ENCODE results near the gene NXN.
"Not testable (repeated sequence)": the region's sequence is repeated elsewhere in the genome, so short reads cannot be mapped to it uniquely, and the experiment has no call there.

Gene NXN

GRCh38 chr17:806781-807522, 172.6 kb downstream of the NXN start:
- DNase-seq (ENCODE audit: insufficient read length) (no peak), FAIRE-seq (no peak)
- TF ChIP-seq POLR2A (IDR thresholded peaks at IDR 0.05; ENCODE audit: low read depth, low read length) (no peak), POLR2AphosphoS5 (IDR thresholded peaks at IDR 0.05; ENCODE audit: low read depth, low read length) (no peak), TAF1 (IDR thresholded peaks at IDR 0.05; ENCODE audit: borderline replicate concordance, low read depth, low read length) (no peak)

- FAIRE-seq (no peak), DNase-seq (ENCODE audit: insufficient read length) (no peak)
- TF ChIP-seq POLR2A (IDR thresholded peaks at IDR 0.05; ENCODE audit: low read depth, low read length): no peak
- TF ChIP-seq TAF1 (IDR thresholded peaks at IDR 0.05; ENCODE audit: borderline replicate concordance, low read depth, low read length): no peak
- no peak for TF ChIP-seq POLR2AphosphoS5 (IDR thresholded peaks at IDR 0.05; ENCODE audit: low read depth, low read length)
Measured at GRCh38 chr17:806346-806745, 173.2 kb downstream of the NXN start.

GRCh38 chr17:805886-806285, 173.7 kb downstream of the NXN start:
- not testable (repeated sequence) for FAIRE-seq

GRCh38 chr17:804541-805435, 174.8 kb downstream of the NXN start:
- DNase-seq (ENCODE audit: insufficient read length) (no peak), FAIRE-seq (no peak)

More at GRCh38 chr17:805886-806285, 173.7 kb downstream of the NXN start:
- not testable (repeated sequence) for DNase-seq (ENCODE audit: insufficient read length)

GRCh38 chr17:802901-803881, 176.4 kb downstream of the NXN start:
- TF ChIP-seq TAF1 (IDR thresholded peaks at IDR 0.05; ENCODE audit: borderline replicate concordance, low read depth, low read length): no peak
- TF ChIP-seq POLR2A (IDR thresholded peaks at IDR 0.05; ENCODE audit: low read depth, low read length): no peak
- no peak for TF ChIP-seq POLR2AphosphoS5 (IDR thresholded peaks at IDR 0.05; ENCODE audit: low read depth, low read length)
- DNase-seq (ENCODE audit: insufficient read length) (no peak), FAIRE-seq (no peak)

More at GRCh38 chr17:804541-805435, 174.8 kb downstream of the NXN start:
- no peak for TF ChIP-seq POLR2A (IDR thresholded peaks at IDR 0.05; ENCODE audit: low read depth, low read length)
- TF ChIP-seq POLR2AphosphoS5 (IDR thresholded peaks at IDR 0.05; ENCODE audit: low read depth, low read length): no peak
- no peak for TF ChIP-seq TAF1 (IDR thresholded peaks at IDR 0.05; ENCODE audit: borderline replicate concordance, low read depth, low read length)

GRCh38 chr17:802481-802880, 177.1 kb downstream of the NXN start:
- DNase-seq (ENCODE audit: insufficient read length) (no peak), FAIRE-seq (no peak)
- TF ChIP-seq POLR2A (IDR thresholded peaks at IDR 0.05; ENCODE audit: low read depth, low read length) (no peak), TAF1 (IDR thresholded peaks at IDR 0.05; ENCODE audit: borderline replicate concordance, low read depth, low read length) (no peak), POLR2AphosphoS5 (IDR thresholded peaks at IDR 0.05; ENCODE audit: low read depth, low read length) (no peak)

- FAIRE-seq: no peak
- no peak for DNase-seq (ENCODE audit: insufficient read length)
- TF ChIP-seq POLR2A (IDR thresholded peaks at IDR 0.05; ENCODE audit: low read depth, low read length): no peak
- no peak for TF ChIP-seq POLR2AphosphoS5 (IDR thresholded peaks at IDR 0.05; ENCODE audit: low read depth, low read length)
- no peak for TF ChIP-seq TAF1 (IDR thresholded peaks at IDR 0.05; ENCODE audit: borderline replicate concordance, low read depth, low read length)
Measured at GRCh38 chr17:801660-802059, 177.9 kb downstream of the NXN start.

- TF ChIP-seq TAF1 (IDR thresholded peaks at IDR 0.05; ENCODE audit: borderline replicate concordance, low read depth, low read length) (no peak), POLR2A (IDR thresholded peaks at IDR 0.05; ENCODE audit: low read depth, low read length) (no peak), POLR2AphosphoS5 (IDR thresholded peaks at IDR 0.05; ENCODE audit: low read depth, low read length) (no peak)
- FAIRE-seq: no peak
- no peak for DNase-seq (ENCODE audit: insufficient read length)
Measured at GRCh38 chr17:800446-801242, 178.9 kb downstream of the NXN start.

- TF ChIP-seq POLR2AphosphoS5 (IDR thresholded peaks at IDR 0.05; ENCODE audit: low read depth, low read length) (no peak), TAF1 (IDR thresholded peaks at IDR 0.05; ENCODE audit: borderline replicate concordance, low read depth, low read length) (no peak)
- no peak for DNase-seq (ENCODE audit: insufficient read length)
- FAIRE-seq: no peak
Measured at GRCh38 chr17:799261-799660, 180.3 kb downstream of the NXN start.

GRCh38 chr17:798246-798645, 181.3 kb downstream of the NXN start:
- DNase-seq (ENCODE audit: insufficient read length) (no peak), FAIRE-seq (no peak)
- TF ChIP-seq POLR2AphosphoS5 (IDR thresholded peaks at IDR 0.05; ENCODE audit: low read depth, low read length) (no peak), POLR2A (IDR thresholded peaks at IDR 0.05; ENCODE audit: low read depth, low read length) (no peak), TAF1 (IDR thresholded peaks at IDR 0.05; ENCODE audit: borderline replicate concordance, low read depth, low read length) (no peak)
